GM12891 (cell line): ENCODE measurements around the gene ADORA2A.

Source experiments
- POLR2A ChIP-seq: IDR thresholded peaks from 2 replicates; pipeline ENCODE4 v1.6.1; 2011; ENCODE audit warnings: low read depth, low read length, control low read depth
- POLR2AphosphoS5 ChIP-seq: IDR thresholded peaks from 2 replicates; pipeline ENCODE4 v1.6.1; 2011; ENCODE audit warnings: low read depth, low read length, control low read depth
- TAF1 ChIP-seq: IDR thresholded peaks from 2 replicates; pipeline ENCODE4 v1.6.1; 2011; ENCODE audit warnings: low read depth, low read length, control low read depth

DNA sequence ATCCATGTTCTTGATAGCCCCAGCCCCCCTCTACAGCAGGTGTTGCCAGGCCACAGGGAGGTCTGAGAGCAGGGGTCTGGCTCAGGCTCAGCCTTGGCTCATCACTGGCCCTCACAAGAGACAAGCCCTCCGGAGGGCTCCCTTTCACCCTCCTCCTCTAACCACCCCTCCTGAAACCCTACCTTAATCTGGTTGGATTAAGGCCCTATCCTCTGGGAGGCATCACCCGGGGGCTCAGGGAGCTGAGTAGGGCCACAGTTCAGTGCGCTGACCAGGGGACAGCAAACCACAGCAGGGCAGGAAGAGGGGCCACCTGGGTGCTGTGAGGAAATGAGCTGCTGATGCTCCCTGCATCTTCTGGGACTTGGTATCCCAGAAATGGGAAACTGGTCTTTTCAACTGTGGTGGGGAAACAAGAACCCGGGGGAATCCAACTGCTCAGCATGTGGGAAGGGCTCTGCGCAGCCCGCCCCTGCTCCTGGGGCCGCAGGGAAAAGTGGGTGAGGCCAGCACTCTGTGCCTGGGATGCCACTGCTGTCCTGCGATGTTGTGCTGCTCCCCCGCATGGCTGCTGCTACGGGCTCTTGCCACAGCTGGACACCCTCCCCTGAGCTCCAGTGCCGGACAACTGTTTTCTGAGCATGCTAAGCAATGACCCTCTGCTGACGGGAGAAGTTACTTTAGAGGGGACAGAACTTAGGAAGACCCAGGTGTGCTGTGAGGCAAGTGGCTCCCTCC is 17.5 kb downstream of the ADORA2A start:
- TF ChIP-seq TAF1: no peak
- TF ChIP-seq POLR2A: no peak
- TF ChIP-seq POLR2AphosphoS5: no peak
